Vagina (tissue), 2 donors: ENCODE data around the gene MYCBPAP. TPM values are rescaled to one million over a fixed set of nuclear protein-coding genes. Genes with fewer than 3 reads are reported as not detected.

ENCODE experiments used
- DNase-seq, 2 donors: peaks; one replicate each; pipeline ENCODE4 v3.0.0-alpha.2; 2017; ENCODE audit errors: extremely low spot score in 2 of 2
- H3K27ac ChIP-seq: fragments of 200-600 bp; sonication (generic); one replicate; pipeline ENCODE4 v1.5.1; 2019
- H3K27me3 ChIP-seq: fragments of 200-600 bp; sonication (generic); one replicate; pipeline ENCODE4 v1.5.1; 2019
- H3K36me3 ChIP-seq, 2 donors: fragments of 200-600 bp; sonication (generic); one replicate each; pipeline ENCODE4 v1.5.1; 2017 to 2019
- H3K4me1 ChIP-seq: fragments of 200-600 bp; sonication (generic); one replicate; pipeline ENCODE4 v1.5.1; 2019
- H3K4me3 ChIP-seq, 2 donors: fragments of 200-600 bp; sonication (generic); 1 replicate in 1 of 2; 2 replicates in 1 of 2; pipeline ENCODE4 v1.5.1; 2016 to 2019
- H3K9me3 ChIP-seq: fragments of 200-600 bp; sonication (generic); one replicate; pipeline ENCODE4 v1.5.1; 2019
- POLR2A ChIP-seq, 2 donors: fragments of 450-650 bp; IDR thresholded peaks; one replicate each; pipeline ENCODE4 v1.6.1; 2017; ENCODE audit warnings: antibody characterized with exemption in 2 of 2, mild to moderate bottlenecking in 2 of 2, moderate library complexity in 2 of 2
- POLR2AphosphoS5 ChIP-seq, 2 donors: sonication (generic); formaldehyde crosslinking; IDR thresholded peaks; one replicate each; pipeline ENCODE4 v1.9.0; 2017; ENCODE audit warnings: antibody characterized with exemption in 2 of 2, mild to moderate bottlenecking in 2 of 2, low read depth in 1 of 2; ENCODE audit not compliant: insufficient read depth in 1 of 2
- intact Hi-C: fragments of 100-400 bp; cut with DNase I; formaldehyde crosslinking; loops from one replicate; pipeline ENCODE4 v1.15.1; 2023
- total RNA-seq: library from RNA; depleted of rRNA; stranded (reverse); fragments of >200 nt; gene quantifications from one replicate; pipeline ENCODE4 v1.2.3, GENCODE V29; 2016
- TF ChIP-seq, protein P1 (sequence below), 3 experiments: fragments of 450-650 bp in 2 of 3; fragments of 200-600 bp in 1 of 3; sonication (generic) in 1 of 3; IDR thresholded peaks; one replicate each; pipeline ENCODE4 v1.5.1; 2017 to 2019; ENCODE audit warnings: antibody characterized with exemption in 3 of 3, mild to moderate bottlenecking in 2 of 3, moderate library complexity in 2 of 3

The MYCBPAP gene
- total RNA-seq, 1 donor from 2014 or later = not detected

DNA sequence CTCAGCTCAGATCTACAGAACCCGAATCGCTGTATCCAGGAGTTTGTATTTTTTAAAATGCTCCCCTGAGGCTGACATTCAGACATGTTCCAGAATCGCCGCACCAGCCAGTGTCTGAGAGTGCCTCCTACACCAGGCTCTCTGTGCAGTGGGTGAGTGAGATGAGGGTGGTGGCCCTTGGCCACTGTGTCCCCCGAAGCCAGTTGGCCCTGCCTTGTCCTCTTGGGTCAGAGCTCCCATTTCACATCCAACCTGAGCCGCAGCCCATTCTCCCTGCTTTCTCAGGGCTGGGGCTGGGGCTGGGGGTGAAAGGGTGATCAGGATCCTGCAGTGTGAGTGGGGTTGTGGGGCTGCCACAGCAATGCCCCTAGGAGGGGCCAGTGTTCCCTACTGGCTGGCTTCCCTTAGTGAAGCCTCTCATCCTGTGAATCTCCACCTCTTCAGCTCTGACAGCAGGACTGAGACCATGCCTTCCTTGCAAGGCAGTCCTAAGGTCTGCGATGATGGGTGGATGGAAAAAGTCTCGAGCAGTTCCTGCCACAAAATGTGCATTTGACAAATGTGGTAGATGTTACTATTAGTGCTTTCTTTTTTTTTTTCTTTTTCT lies 12.9 kb upstream of the MYCBPAP start:
- H3K27ac ChIP-seq = no peak overlapping the region
- no peak for DNase-seq
- intact Hi-C loops = no loop called here
- no peak overlapping the region for H3K4me3 ChIP-seq
- no peaks in the 10 kb centered on the region for H3K9me3 ChIP-seq
- H3K27me3 ChIP-seq = no peaks in the 10 kb centered on the region
- H3K4me1 ChIP-seq = no peaks in the 10 kb centered on the region
- TF ChIP-seq POLR2A (IDR thresholded peaks at IDR 0.05) = no peak
- TF ChIP-seq, protein P1, sequence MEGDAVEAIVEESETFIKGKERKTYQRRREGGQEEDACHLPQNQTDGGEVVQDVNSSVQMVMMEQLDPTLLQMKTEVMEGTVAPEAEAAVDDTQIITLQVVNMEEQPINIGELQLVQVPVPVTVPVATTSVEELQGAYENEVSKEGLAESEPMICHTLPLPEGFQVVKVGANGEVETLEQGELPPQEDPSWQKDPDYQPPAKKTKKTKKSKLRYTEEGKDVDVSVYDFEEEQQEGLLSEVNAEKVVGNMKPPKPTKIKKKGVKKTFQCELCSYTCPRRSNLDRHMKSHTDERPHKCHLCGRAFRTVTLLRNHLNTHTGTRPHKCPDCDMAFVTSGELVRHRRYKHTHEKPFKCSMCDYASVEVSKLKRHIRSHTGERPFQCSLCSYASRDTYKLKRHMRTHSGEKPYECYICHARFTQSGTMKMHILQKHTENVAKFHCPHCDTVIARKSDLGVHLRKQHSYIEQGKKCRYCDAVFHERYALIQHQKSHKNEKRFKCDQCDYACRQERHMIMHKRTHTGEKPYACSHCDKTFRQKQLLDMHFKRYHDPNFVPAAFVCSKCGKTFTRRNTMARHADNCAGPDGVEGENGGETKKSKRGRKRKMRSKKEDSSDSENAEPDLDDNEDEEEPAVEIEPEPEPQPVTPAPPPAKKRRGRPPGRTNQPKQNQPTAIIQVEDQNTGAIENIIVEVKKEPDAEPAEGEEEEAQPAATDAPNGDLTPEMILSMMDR (IDR thresholded peaks at IDR 0.05) = no peak
- TF ChIP-seq POLR2AphosphoS5 (IDR thresholded peaks at IDR 0.05; ENCODE audit: insufficient read depth in 1 of 2, low read depth in 1 of 2) = no peak
- no peaks in the 10 kb centered on the region for H3K36me3 ChIP-seq

DNA sequence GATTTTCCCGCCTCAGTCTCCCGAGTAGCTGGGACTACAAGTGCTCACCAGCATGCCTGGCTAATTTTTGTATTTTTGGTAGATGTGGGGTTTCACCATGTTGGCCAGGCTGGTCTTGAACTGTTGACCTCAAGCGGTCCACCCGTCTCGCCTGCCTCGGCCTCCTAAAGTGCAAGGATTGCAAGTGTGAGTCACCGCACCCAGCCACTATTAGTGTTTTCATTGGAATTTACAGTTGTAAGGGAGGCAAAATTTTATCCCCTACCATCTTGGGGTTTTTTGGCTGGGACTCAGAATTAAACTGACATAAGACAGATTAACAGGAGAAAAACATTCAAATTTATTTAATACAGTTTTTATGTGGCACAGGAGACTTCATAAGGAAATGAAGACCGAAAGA lies 12.3 kb upstream of the MYCBPAP start:
- Histone ChIP-seq H3K27ac (no peak overlapping the region), H3K27me3 (no peaks in the 10 kb centered on the region), H3K4me3 (no peak overlapping the region), H3K9me3 (no peaks in the 10 kb centered on the region), H3K36me3 (no peaks in the 10 kb centered on the region), H3K4me1 (no peaks in the 10 kb centered on the region)
- TF ChIP-seq POLR2AphosphoS5 (IDR thresholded peaks at IDR 0.05; ENCODE audit: insufficient read depth in 1 of 2, low read depth in 1 of 2) (no peak), POLR2A (IDR thresholded peaks at IDR 0.05) (no peak)
- TF ChIP-seq, protein P1 (IDR thresholded peaks at IDR 0.05) = no peak
- DNase-seq = no peak
- intact Hi-C loops = no loop called here

DNA sequence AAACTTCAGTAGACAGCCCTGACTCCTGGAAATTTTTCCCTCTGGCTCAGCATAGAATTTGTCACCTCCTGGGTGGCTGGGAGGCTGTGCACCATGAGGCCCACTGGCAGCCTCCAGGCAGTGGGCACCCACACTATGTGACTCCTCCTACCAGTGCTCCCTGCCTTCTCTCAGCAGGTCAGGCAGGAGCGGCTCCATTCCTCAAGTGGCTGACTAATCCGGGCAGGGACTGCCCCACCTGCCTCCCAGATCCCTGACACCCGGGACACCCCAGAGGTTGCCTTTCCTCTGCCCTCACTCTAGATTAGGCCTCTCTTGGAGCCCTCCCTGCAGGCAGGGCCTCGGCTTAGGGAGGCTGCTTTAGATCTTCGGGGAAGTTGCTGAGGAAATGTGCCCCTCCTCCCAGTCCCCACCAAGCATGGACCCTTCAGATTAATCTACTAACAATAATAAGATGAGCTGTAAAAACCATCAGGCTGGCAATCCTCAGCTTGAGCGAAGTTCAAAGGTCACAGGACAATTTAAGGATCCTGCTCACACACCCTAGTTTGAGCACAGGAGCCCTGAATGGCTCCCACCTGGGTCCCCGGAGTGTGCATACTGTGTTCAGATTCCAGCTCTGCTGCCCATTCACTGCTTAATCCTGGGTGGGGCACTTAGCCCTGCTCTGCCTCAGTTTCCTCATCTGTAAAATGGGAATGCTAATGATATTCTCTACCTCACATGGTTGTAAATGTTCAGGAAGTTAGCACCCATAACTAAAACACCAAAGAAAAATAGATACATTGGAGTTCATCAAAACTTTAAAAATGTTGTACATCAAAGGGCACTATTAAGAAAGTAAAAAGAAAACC lies 10.0 kb upstream of the MYCBPAP start:
- H3K27me3 ChIP-seq = no peaks in the 10 kb centered on the region
- TF ChIP-seq POLR2AphosphoS5 (IDR thresholded peaks at IDR 0.05; ENCODE audit: insufficient read depth in 1 of 2, low read depth in 1 of 2) (peak in 1 of 2 donors; percentile 37), POLR2A (IDR thresholded peaks at IDR 0.05) (no peak)
- H3K36me3 ChIP-seq = no peaks in the 10 kb centered on the region
- no peak for DNase-seq
- intact Hi-C loops = no loop called here
- H3K9me3 ChIP-seq = no peaks in the 10 kb centered on the region
- no peak overlapping the region for H3K4me3 ChIP-seq
- no peak overlapping the region for H3K27ac ChIP-seq
- no peaks in the 10 kb centered on the region for H3K4me1 ChIP-seq

DNA sequence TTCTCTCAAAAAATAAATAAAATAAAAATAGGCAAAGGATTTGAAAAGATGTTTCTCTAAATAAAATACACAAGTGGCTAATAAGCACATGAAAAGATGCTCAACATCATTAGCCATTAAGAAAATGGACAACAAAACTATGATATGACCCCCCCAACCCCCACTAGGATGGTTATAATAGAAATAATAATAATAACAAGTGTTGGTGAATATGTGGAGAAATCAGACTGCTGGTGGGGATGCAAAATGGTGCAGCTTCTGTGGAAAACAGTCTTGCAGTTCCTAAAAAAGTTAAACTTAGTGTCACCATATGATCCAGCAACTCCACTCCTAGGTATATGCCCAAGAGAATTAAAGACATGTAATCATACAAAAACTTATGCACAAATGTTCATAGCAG lies 9.0 kb upstream of the MYCBPAP start:
- no peak overlapping the region for H3K27ac ChIP-seq
- no peak overlapping the region for H3K4me3 ChIP-seq
- H3K4me1 ChIP-seq = no peaks in the 10 kb centered on the region
- no peaks in the 10 kb centered on the region for H3K9me3 ChIP-seq
- TF ChIP-seq POLR2A (IDR thresholded peaks at IDR 0.05) (no peak), POLR2AphosphoS5 (IDR thresholded peaks at IDR 0.05; ENCODE audit: insufficient read depth in 1 of 2, low read depth in 1 of 2) (no peak)
- TF ChIP-seq, protein P1 (IDR thresholded peaks at IDR 0.05) = no peak
- H3K36me3 ChIP-seq = no peaks in the 10 kb centered on the region
- intact Hi-C loops = no loop called here
- no peaks in the 10 kb centered on the region for H3K27me3 ChIP-seq
- no peak for DNase-seq

DNA sequence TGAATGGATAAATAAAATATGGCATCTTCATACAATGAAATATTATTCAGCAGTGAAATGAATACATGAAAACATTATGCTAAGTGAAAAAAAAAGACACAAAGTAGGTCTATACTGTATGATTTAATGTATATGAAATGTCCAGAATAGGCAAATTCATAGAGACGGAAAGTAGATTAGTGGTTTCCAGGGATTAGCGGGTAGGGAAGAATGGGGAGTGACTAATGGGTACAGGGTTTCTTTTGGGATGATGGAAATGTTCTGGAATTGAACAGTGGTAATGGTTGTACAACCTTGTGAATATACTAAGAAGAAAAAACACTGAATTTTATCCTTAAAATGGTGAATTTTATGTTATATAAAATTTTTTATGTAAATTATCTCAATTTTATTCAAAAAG lies 8.5 kb upstream of the MYCBPAP start:
- Histone ChIP-seq H3K36me3 (no peaks in the 10 kb centered on the region), H3K4me1 (no peaks in the 10 kb centered on the region), H3K4me3 (no peak overlapping the region), H3K27me3 (no peaks in the 10 kb centered on the region), H3K27ac (no peak overlapping the region), H3K9me3 (no peaks in the 10 kb centered on the region)
- DNase-seq = no peak
- TF ChIP-seq POLR2AphosphoS5 (IDR thresholded peaks at IDR 0.05; ENCODE audit: insufficient read depth in 1 of 2, low read depth in 1 of 2) = no peak
- TF ChIP-seq POLR2A (IDR thresholded peaks at IDR 0.05) = no peak
- TF ChIP-seq, protein P1 (IDR thresholded peaks at IDR 0.05) = no peak
- intact Hi-C loops = no loop called here
